ENCODE results near the gene YPEL5. TPM values are rescaled to one million over a fixed set of nuclear protein-coding genes. Genes with fewer than 3 reads are reported as not detected.

The YPEL5 gene
- polyA plus RNA-seq, 1 of the 3 experiments (the other 2 are of a cell fraction), result 60.5 TPM

GRCh38 chr2:30162806-30163205 is 16.0 kb downstream of the YPEL5 start:
- Histone ChIP-seq H4K20me1 (ENCODE audit: insufficient read depth) (no peaks in the 10 kb centered on the region), H3K9me3 (no peaks in the 10 kb centered on the region), H3K36me3 (replicated peaks in 1 of 2; ENCODE audit: control insufficient read depth in 1 of 2, insufficient read depth in 2 of 2, low read length in 1 of 2) (peaks cover 37 to 44% of the 10 kb centered on the region in 2 experiments), H3K4me1 (ENCODE audit: control insufficient read depth in 1 of 2, insufficient read depth in 2 of 2, low read depth in 1 of 2, low read length in 1 of 2) (peaks cover 2 to 9% of the 10 kb centered on the region in 2 experiments; a peak in 3 of 4 replicates), H3K27ac (ENCODE audit: low read depth in 2 of 2, low read length in 1 of 2) (no peak overlapping the region), H3F3A (replicated peaks; ENCODE audit: insufficient read depth) (peaks cover 11% of the 10 kb centered on the region), H3K9ac (no peak overlapping the region), H3K4me3 (ENCODE audit: low read depth in 2 of 2, low read length in 1 of 2) (no peak overlapping the region), H3K4me2 (no peak overlapping the region), H3K27me3 (ENCODE audit: insufficient read depth) (no peaks in the 10 kb centered on the region), H3K9me2 (no peaks in the 10 kb centered on the region), H3K79me2 (ENCODE audit: insufficient read depth) (peaks cover 4% of the 10 kb centered on the region; the same call in 1 of the 2 replicates), H2AFZ (ENCODE audit: low read depth) (no peak overlapping the region)
- WGBS (ENCODE audit: low lambda C conversion rate), result 94% methylated on average over 2 of the region's 2 CpGs
- TF ChIP-seq GATA2 (CRISPR knock-in tag; IDR thresholded peaks at IDR 0.05) (no peak), EZH2phosphoT487 (IDR thresholded peaks at IDR 0.05; ENCODE audit: borderline replicate concordance, low read depth) (no peak), CTCF (IDR thresholded peaks at IDR 0.05) (no peak), FOXM1 (IDR thresholded peaks at IDR 0.05; ENCODE audit: low read depth) (no peak), PBX3 (IDR thresholded peaks at IDR 0.05) (no peak), YY1 (IDR thresholded peaks at IDR 0.05; ENCODE audit: low read depth) (no peak), FOSL2 (IDR thresholded peaks at IDR 0.05; ENCODE audit: borderline replicate concordance, low read depth) (no peak), RAD21 (IDR thresholded peaks at IDR 0.05; ENCODE audit: low read length) (no peak), NFIC (IDR thresholded peaks at IDR 0.05; ENCODE audit: borderline replicate concordance) (no peak), JUND (IDR thresholded peaks at IDR 0.05) (no peak), EP300 (IDR thresholded peaks at IDR 0.05; ENCODE audit: borderline replicate concordance in 1 of 2, low read depth in 1 of 2, low read length in 1 of 2) (no peak), RFX5 (IDR thresholded peaks at IDR 0.05; ENCODE audit: low read length) (no peak), GABPA (IDR thresholded peaks at IDR 0.05; ENCODE audit: low read depth) (no peak), ELF1 (IDR thresholded peaks at IDR 0.05) (no peak), RXRA (IDR thresholded peaks at IDR 0.05; ENCODE audit: borderline replicate concordance, low read depth) (no peak), CHD2 (IDR thresholded peaks at IDR 0.05; ENCODE audit: low read length, partially characterized antibody) (no peak), TEAD4 (IDR thresholded peaks at IDR 0.05; ENCODE audit: borderline replicate concordance, insufficient read depth) (no peak), SMC3 (IDR thresholded peaks at IDR 0.05; ENCODE audit: low read depth, low read length) (no peak), NRF1 (IDR thresholded peaks at IDR 0.05; ENCODE audit: low read depth, low read length) (no peak)
- DNase-seq, result no peak
- POLR2A ChIA-PET, result interaction anchor here (0.9 kb wide), 1 partner anchor 13 kb away, joined by 4 read pairs; no protein-coding TSS in a partner anchor
- CTCF ChIA-PET, result interaction anchor here (1.3 to 9.5 kb wide), 8 partner anchors 7 to 1006 kb away, joined by 3 to 530 read pairs (median 41); partner anchors contain the start of gene YPEL5

All from SK-N-SH (cell line).